Activated naive CD4-positive, alpha-beta T cell (primary cell): ENCODE measurements around the gene DGCR2.
"Not testable (repeated sequence)": the region's sequence is repeated elsewhere in the genome, so short reads cannot be mapped to it uniquely, and the experiment has no call there.

Source experiments
- DNase-seq, 4 experiments: peaks; one replicate each; lab custom pipeline; 2025; lab: John Stamatoyannopoulos, UW

Gene DGCR2

DNA sequence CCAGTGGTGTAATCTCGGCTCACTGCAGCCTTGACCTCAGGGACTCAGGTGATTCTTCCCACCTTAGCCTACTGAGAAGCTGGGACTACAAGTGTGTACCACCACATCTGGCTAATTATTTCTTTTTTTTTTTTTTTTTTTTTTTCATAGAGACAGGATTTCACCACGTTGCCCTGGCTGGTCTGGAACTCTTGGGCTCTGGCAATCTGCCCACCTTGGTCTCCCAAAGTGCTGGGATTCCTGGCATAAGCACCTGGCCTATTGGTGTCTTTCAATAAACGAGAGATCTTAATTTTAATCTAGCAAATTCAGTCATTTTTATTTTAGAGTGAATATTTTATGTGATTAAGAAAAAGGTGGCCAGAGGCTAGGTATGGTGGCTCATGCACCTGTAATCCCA is 40.1 kb downstream of the DGCR2 start:
- DNase-seq = no peak

GRCh38 chr22:19081351-19081750 is 40.9 kb downstream of the DGCR2 start:
- no peak for DNase-seq

GRCh38 chr22:19080853-19081252 is 41.4 kb downstream of the DGCR2 start:
- no peak for DNase-seq

DNA sequence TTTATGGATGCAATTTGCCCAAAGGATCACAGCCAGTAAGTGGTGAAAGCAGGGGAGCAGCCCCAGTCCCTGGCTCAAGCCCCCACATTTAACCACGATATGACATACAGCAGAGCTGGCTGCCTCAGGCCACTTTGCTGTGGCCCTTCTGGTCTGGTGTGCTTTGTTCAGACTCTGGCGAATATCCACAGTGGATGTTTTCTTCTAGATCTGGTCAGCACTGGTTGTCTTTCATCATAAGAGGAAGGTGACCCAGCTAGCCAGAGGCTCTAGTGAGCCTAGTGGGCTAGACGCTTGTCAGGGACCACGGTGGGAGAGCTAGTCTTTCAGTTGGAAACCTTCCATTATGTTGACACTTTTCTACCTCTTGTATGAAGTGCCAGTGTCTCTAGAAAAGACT is 42.5 kb downstream of the DGCR2 start:
- no peak for DNase-seq

- no peak for DNase-seq
These were observed 46.8 kb downstream of the DGCR2 start for GRCh38 chr22:19075404-19075803.

- not testable (repeated sequence) for DNase-seq
These were observed 49.4 kb downstream of the DGCR2 start for GRCh38 chr22:19072853-19073252.

- DNase-seq = no peak
These were observed 51.6 kb downstream of the DGCR2 start for GRCh38 chr22:19070397-19071169.

DNA sequence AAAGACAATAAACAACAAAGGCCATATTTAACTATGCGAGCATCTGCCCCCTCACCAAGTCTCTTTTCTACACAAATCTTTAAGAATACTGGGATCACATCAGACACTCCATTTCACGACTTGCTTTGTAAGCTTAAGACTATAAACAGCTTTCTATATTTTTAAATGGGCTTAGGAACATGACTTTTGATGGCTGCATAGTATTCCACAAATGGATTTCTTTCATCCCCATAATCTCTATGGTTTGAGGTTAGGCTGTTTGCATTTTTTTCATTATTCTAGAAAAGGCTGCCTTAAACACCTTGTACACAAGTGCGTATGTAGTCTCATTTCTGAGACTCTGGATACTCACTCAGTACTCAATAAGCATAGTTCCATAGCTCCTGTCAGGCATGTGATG is 52.8 kb downstream of the DGCR2 start:
- no peak for DNase-seq

DNA sequence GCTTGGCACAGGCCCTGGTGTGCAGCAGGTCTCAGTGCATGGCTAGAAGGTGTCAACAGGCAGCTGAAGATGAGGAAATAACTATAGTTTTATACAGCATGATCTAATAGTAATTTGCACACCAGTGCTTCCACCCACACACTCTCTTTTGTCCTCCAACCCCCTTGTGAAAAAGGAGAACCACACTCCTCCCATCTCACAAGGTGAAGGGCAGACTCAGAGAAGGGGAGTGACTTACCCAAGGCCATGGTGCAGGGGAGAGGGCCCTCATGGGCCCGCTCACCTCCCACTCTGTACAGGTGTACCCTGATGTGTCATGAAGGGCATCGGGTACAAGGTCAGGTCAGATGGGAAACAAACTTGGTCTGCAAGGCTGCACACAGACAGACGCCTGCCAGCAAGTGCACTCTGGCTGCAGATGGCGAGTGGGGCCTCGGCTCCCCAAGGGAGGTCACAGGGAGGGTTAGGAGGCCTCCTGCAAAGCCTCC is 53.4 kb downstream of the DGCR2 start:
- DNase-seq = no peak

DNA sequence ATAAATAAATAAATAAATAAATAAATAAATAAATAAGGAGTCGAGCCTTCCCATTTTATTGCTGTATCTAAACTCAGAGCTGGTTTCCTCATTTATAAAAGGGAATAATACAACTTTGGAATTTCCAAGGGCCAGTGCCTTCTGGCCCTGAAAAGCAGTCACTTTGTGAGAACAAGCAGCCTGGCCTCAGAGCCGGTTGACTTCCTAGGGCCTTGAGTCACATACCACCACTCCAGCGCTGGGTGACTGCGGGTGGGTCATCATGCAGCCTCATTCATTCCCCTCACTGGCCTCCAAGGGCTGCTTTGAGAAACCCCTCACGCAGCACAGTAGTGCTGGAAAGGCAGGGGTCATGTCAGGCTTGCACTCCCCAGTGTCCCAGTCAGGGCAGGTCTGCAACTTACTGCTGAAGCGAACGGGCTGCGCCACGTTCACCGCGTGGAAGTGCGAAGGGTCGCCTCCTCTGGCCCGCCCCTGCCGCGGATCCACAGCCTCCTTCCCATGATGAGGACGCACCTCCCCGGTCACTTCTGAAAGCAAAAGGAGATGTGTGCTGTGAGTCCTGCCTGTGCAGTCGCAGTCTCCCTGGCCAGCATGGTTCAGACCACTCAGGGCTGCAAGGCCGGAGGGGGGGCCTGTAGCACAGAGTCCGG is 54.4 kb downstream of the DGCR2 start:
- DNase-seq = no peak

DNA sequence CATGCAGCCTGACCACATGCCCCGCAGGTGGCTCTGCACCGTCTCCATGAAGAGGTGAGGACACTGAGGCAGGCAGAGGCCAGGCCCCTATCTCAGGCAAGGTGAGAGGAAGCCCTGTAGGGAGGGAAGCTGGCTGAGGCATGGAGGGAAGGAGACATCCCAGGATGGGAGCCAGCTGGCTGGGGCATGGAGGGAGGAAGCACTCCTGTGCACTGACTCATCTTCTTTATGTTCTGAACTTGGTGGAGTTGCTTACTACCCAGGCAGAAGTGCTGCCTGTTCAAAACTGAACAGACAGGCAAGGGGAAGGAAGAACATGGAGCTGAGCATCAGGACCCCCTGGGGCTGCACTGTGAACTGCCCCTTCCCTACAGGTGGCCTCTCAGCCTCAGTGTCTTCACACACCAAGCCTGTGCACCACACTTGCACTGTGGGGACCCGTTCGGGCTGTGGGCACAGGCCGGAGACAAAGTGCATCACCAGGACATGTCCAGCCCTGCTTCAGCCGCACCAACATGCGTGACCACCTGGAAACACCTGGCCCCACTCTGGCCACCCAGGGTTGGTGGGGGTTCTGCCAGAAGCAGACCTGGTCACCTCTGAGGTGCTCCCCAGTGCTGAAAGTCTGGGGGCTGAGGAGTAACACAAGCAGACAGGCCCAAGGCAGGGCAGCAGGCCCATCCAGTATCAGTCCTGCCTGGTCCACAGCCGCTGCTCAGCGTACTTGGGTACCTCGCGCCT is 55.5 kb downstream of the DGCR2 start:
- no peak for DNase-seq

DNA sequence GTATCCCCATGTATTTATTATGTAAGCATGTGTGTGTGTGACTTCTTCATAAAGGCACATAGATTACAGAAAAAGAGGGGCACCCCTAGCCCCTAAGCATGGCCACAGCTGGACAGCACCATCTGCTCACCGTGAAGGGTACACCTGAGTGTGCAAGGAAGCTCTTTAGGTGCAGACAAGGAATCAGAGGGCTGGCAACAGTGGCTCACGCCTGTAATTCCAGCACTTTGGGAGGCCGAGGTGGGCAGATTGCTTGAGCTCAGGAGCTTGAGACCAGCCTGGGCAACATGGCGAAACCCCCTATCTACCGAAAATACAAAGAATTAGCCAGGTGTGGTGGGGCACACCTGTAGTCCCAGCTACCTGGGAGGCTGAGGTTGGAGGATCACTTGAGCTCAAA is 56.3 kb downstream of the DGCR2 start:
- DNase-seq = no peak

DNA sequence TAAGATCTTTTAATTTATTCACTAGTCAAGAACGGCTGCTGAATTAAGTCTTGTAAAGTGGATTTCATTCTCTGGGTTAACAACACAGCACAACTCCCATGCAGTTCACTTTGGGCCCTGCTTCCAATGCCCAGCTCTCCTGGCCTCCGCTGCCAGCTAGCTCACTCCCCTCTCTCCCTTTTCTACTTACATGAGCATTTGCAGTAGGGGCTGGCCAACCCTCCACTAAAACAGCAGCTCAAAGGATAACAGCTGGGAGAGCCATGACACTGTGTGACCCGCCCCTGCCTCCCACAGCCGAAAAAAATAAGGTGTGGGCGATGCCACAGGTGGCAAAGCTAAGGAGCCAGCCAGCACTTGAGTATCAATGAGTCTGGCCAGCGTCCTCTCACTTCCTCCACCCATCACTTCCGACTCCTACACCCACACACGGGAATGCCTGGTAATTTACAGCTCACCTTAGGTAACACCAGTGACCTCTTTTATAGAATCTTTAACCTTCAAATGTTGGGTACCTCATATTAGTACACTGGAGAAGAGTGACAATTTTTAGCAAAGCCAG is 56.8 kb downstream of the DGCR2 start:
- DNase-seq = no peak

DNA sequence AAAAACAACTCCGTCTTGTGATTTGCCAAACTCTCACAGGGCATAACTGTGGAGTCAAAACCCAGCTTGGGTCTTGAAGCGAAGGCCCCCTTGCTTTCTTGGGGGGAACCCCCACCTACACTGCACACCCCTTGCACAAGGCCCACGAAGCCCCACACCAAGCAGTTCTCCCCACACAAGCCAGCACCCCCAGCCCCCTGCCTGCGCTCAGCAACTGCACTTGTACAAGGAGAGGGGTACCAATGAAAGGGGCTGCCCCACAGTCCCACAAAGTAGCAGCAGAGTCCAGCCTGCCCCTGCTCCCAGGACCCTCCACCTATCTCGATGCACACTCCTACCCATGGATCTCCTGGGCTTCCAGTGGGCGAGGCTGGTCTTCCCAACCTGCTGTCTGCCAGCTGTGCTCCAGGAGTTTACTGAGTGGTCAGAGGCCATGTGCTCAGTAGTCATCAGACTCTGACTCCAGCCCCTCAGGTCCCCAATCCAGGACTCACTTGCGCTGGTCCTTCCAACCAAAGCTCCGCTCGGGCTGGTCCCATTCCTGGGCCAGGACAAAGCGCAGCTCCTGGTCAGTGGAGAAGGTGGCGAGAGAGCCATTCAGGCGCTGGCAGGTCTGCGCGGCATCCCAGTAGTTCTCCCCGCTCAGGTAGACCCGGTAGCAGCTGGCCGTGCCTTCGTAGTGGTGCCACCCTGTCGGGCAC is 57.7 kb downstream of the DGCR2 start:
- no peak for DNase-seq

- DNase-seq = no peak
These were observed 58.4 kb downstream of the DGCR2 start for GRCh38 chr22:19063581-19064353.

- no peak for DNase-seq
These were observed 59.3 kb downstream of the DGCR2 start for GRCh38 chr22:19062943-19063308.

GRCh38 chr22:19062139-19062942 is 59.9 kb downstream of the DGCR2 start:
- no peak for DNase-seq

DNA sequence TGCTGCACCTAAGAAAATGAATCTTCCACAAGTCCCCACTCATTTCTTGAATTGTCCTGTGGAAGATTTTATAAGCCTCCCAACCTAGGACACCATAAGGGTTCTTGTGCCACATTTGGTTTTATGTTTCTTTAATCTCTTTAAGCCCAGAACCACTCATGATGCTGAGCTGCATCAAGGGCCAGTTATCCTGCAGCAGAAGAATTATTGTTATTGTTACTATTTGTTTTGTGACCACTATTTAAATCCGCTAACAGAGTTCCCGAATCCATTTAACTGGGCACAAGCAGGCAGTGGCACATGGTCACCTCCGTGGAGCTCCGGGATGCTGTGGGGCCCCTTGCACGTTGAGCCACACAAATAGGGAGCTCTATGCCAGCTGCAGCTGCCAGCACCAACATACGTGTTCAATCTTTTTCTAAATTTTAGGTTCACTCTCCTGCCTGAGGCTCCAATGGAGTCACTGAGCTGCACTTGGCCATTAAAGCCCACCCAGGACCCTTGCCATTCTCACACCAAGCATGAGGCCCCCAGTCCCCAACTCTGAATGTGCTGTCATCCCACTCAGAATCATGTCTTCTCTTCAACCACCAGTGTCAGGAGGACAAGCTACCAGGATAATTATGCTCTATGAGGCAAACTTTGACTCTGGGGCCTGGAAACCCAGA is 60.6 kb downstream of the DGCR2 start:
- DNase-seq = no peak

DNA sequence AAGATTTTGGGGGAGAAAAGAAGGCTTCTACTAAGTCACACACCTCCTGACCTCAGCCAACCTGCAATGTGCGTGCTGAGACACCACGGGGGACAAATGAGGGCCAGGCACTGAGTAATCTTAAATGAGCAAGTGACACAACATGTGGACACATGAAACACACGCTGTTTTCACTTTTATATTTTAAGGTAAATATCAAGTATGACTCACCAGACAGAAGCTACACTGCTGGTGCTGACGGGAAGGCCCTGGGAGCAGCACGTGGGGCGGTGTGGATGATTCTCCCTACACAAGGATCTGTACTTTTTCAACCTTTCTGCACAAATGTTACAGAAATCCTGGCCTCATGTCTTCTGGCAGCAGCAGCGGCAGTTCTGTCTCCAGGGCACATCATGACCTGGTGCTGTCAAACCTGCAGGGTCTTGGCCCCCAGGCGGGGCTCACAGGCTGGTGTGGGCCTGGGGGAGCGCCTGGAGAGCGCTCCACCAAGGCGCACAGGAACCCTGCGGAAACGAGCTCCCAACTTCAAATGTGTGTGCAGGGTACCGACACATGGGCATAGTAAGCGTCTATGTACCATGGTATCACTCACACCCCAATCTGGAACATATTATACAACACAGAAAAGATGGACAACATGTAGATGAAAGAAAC is 61.7 kb downstream of the DGCR2 start:
- no peak for DNase-seq
